HG03565 (cell line): ENCODE results near the gene PNMA3.
A peak's percentile ranks its signal among the peaks of the same experiment; 100 is the strongest.
"Not testable (repeated sequence)": the region's sequence is repeated elsewhere in the genome, so short reads cannot be mapped to it uniquely, and the experiment has no call there.

ENCODE experiments used
- ATAC-seq: cut with Tn5 transposase; IDR thresholded peaks from one replicate; pipeline ENCODE4 v1.9.1; 2021; ENCODE audit warnings: mild to moderate bottlenecking, moderate library complexity; ENCODE audit not compliant: unreplicated experiment

PNMA3 gene

GRCh38 chrX:153055871-153056749 lies at the start of gene PNMA3:
PNMA3 (plus strand) TSS chrX:153056470; CDS start chrX:153057056, 586 bp downstream.
- ATAC-seq, result no peak

- ATAC-seq, result not testable (repeated sequence)
These were observed 39.1 kb upstream of the PNMA3 start for GRCh38 chrX:153017174-153017573.

- ATAC-seq, result no peak
These were observed 37.1 kb upstream of the PNMA3 start for GRCh38 chrX:153019166-153019565.

GRCh38 chrX:153026501-153026900 lies 29.8 kb upstream of the PNMA3 start:
- ATAC-seq, result not testable (repeated sequence)

GRCh38 chrX:153028487-153028886 lies 27.8 kb upstream of the PNMA3 start:
- ATAC-seq, result not testable (repeated sequence)

GRCh38 chrX:153029162-153029561 lies 27.1 kb upstream of the PNMA3 start:
- no peak for ATAC-seq

GRCh38 chrX:153029875-153030274 lies 26.4 kb upstream of the PNMA3 start:
- no peak for ATAC-seq

- ATAC-seq, result no peak
These were observed 25.5 kb upstream of the PNMA3 start for GRCh38 chrX:153030801-153031200.

- peak; percentile 68 for ATAC-seq
These were observed 23.7 kb upstream of the PNMA3 start for GRCh38 chrX:153032397-153033118.

- ATAC-seq, result no peak
These were observed 7.2 kb upstream of the PNMA3 start for GRCh38 chrX:153049093-153049492.

GRCh38 chrX:153052534-153052933 lies 3.7 kb upstream of the PNMA3 start:
- ATAC-seq, result no peak

GRCh38 chrX:153057281-153057680 lies 1.0 kb downstream of the PNMA3 start:
- ATAC-seq, result no peak

- ATAC-seq, result no peak
These were observed 3.2 kb downstream of the PNMA3 start for GRCh38 chrX:153059191-153060094.

GRCh38 chrX:153060095-153060445 lies 3.8 kb downstream of the PNMA3 start:
- ATAC-seq, result no peak

- ATAC-seq, result no peak
These were observed 5.5 kb downstream of the PNMA3 start for GRCh38 chrX:153061732-153062131.

GRCh38 chrX:153063315-153063714 lies 7.0 kb downstream of the PNMA3 start:
- no peak for ATAC-seq

- no peak for ATAC-seq
These were observed 7.8 kb downstream of the PNMA3 start for GRCh38 chrX:153064061-153064460.

GRCh38 chrX:153065389-153065788 lies 9.1 kb downstream of the PNMA3 start:
- no peak for ATAC-seq

- ATAC-seq, result not testable (repeated sequence)
These were observed 10.1 kb downstream of the PNMA3 start for GRCh38 chrX:153066402-153066801.

GRCh38 chrX:153071909-153072583 lies 15.8 kb downstream of the PNMA3 start, which contains the start of gene PNMA6A:
PNMA6A (plus strand) TSS chrX:153072454; CDS start chrX:153073063, 609 bp downstream.
- ATAC-seq, result not testable (repeated sequence)
